Pancreas (tissue), 10 donors: ENCODE results near the gene SSR1. TPM values are rescaled to one million over a fixed set of nuclear protein-coding genes. Genes with fewer than 3 reads are reported as not detected.

ENCODE experiments used
- ATAC-seq, 4 donors: fragments of 200-7000 bp; cut with Tn5 transposase; one replicate each; pipeline versions ENCODE4 v1.8.0 to v1.9.1; 2020; ENCODE audit warnings: mild to moderate bottlenecking in 4 of 4, moderate library complexity in 4 of 4
- DNase-seq, 6 donors: peaks; one replicate each; pipeline ENCODE4 v3.0.0-alpha.2; 2020
- FAIRE-seq: peaks from 2 replicates; lab custom pipeline; 2012; peaks lifted over from hg19 to GRCh38; lab: Jason Lieb, UNC
- H3K27ac ChIP-seq, 4 donors: fragments of 200-600 bp; sonication (generic); 1 replicate in 3 of 4; 2 replicates in 1 of 4; pipeline versions ENCODE4 v1.5.0 to v1.8.0; 2020
- H3K27me3 ChIP-seq, 4 donors: fragments of 200-600 bp; one replicate each; pipeline ENCODE4 v1.8.0; 2021
- H3K36me3 ChIP-seq, 3 donors: fragments of 200-600 bp; sonication (generic) in 1 of 3; one replicate each; pipeline versions ENCODE4 v1.5.0 to v1.8.0; 2020 to 2021
- H3K4me1 ChIP-seq, 3 donors: fragments of 200-600 bp; one replicate each; pipeline ENCODE4 v1.8.0; 2021
- H3K4me3 ChIP-seq, 4 donors: fragments of 200-600 bp; sonication (generic) in 2 of 4; one replicate each; pipeline versions ENCODE4 v1.5.0 to v1.8.0; 2020 to 2021
- H3K9me3 ChIP-seq, 4 donors: fragments of 200-600 bp; one replicate each; pipeline ENCODE4 v1.8.0; 2021
- WGBS, 2 donors: extraction: QIAGEN DNeasy Blood & Tissue Kit; methylation state at CpG; one replicate each; pipeline ENCODE4 v1.1.7; 2013; 5-methylcytosine and 5-hydroxymethylcytosine counted together
- intact Hi-C, 3 donors: fragments of 100-400 bp; cut with DNase I; formaldehyde crosslinking; loops; one replicate each; pipeline versions ENCODE4 v1.11.1 to v1.14.2; 2022
- polyA plus RNA-seq, 2 donors: library from polyadenylated mRNA; stranded (reverse); fragments of 200-250 nt; gene quantifications; one replicate each; pipeline ENCODE4 v1.2.3, GENCODE V29; 2013
- total RNA-seq, 6 donors: library from RNA; stranded (reverse); fragmentation: NEBNext Ultra II Directional in 4 of 6; extraction: Animal tissue kit (Norgen Biotek cat#: 25700) in 4 of 6; gene quantifications; one replicate each; pipeline versions ENCODE4 v1.2.1 to v1.2.4, GENCODE V29; 2021 to 2023
- TF ChIP-seq, protein P1 (sequence below), 4 donors: fragments of 200-600 bp; sonication (generic) in 3 of 4; IDR thresholded peaks; one replicate each; pipeline versions ENCODE4 v1.5.0 to v1.8.0; 2021; ENCODE audit warnings: antibody characterized with exemption in 4 of 4
- donor health status: healthy with polysubstance abuse.
- donor health status: DM: no; HTN: no; CAD: no; lungs with moderate emphysema.
- donor health status: DM: no; HTN: no; CAD: no.
- donor health status: control.
- donor health status: control.
- donor health status: Bipolar disorder and iron deficiency.
- donor health status: DM: yes; HTN: yes; CAD: no.
- donor health status: DM: no; HTN: no; CAD: no.
- donor health status: DM: no; HTN: no; CAD: no.
- donor health status: DM: yes; HTN: yes; CAD: no.

The SSR1 gene
- total and polyA plus RNA-seq, 8 donors: 11.5 to 138 (median 79.6) TPM

DNA sequence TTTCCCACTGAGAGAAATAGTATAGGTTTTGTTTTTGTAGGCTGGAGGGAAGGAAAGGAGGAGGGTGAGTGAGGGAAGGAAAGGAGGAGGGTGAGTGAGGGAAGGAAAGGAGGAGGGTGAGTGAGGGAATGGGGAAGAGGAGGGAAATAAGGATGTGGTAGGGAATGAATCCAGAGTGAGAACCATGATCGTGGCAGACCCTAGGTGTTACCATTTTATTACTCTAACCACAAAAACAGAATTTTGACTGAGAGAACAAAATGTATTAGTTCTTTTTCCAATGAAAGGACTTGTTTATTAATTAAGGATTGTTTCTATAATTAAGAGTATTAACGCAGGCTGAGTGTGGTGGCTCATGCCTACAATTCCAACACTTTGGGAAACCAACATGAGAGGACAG lies 16.4 kb downstream of the SSR1 start:
- 78 to 84% methylated on average over 2 of the region's 2 CpGs for WGBS, 2 donors
- intact Hi-C loops: loop anchor here in 1 of 3 donors (10.0 kb wide), 1 partner anchor 288 kb away; no protein-coding TSS in a partner anchor
- H3K27ac ChIP-seq: no peak overlapping the region
- no peaks in the 10 kb centered on the region for H3K27me3 ChIP-seq
- H3K9me3 ChIP-seq: no peaks in the 10 kb centered on the region
- H3K4me1 ChIP-seq: peaks cover 0 to 5% (median 0%) of the 10 kb centered on the region in 3 donors
- TF ChIP-seq, protein P1, sequence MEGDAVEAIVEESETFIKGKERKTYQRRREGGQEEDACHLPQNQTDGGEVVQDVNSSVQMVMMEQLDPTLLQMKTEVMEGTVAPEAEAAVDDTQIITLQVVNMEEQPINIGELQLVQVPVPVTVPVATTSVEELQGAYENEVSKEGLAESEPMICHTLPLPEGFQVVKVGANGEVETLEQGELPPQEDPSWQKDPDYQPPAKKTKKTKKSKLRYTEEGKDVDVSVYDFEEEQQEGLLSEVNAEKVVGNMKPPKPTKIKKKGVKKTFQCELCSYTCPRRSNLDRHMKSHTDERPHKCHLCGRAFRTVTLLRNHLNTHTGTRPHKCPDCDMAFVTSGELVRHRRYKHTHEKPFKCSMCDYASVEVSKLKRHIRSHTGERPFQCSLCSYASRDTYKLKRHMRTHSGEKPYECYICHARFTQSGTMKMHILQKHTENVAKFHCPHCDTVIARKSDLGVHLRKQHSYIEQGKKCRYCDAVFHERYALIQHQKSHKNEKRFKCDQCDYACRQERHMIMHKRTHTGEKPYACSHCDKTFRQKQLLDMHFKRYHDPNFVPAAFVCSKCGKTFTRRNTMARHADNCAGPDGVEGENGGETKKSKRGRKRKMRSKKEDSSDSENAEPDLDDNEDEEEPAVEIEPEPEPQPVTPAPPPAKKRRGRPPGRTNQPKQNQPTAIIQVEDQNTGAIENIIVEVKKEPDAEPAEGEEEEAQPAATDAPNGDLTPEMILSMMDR (IDR thresholded peaks at IDR 0.05): no peak
- DNase-seq (no peak), FAIRE-seq (no peak), ATAC-seq (no peak)
- peaks cover 0 to 71% (median 33%) of the 10 kb centered on the region in 3 donors for H3K36me3 ChIP-seq
- H3K4me3 ChIP-seq: no peak overlapping the region

DNA sequence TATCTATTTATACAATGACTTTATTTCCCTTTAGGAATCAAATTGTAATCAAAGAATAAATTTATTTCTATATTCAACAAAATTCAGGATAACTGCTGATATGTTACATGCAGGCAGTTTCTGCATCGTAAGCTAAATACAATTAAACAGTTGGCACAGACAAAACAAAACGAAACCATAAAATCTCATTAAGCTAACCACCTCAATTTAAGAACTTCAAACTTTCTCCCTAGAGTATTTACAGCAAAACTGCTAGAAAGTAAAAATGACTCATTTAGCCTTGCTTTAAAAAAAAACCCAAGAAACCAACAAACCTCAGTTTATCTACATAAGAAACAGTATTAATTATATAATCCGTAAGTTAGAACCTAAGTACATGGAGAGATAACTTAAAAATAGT lies 17.1 kb downstream of the SSR1 start:
- no peaks in the 10 kb centered on the region for H3K9me3 ChIP-seq
- no peaks in the 10 kb centered on the region for H3K4me1 ChIP-seq
- H3K4me3 ChIP-seq: no peak overlapping the region
- intact Hi-C loops: loop anchor here in 1 of 3 donors (10.0 kb wide), 1 partner anchor 289 kb away; no protein-coding TSS in a partner anchor
- peaks cover 0 to 65% (median 29%) of the 10 kb centered on the region in 3 donors for H3K36me3 ChIP-seq
- TF ChIP-seq, protein P1 (IDR thresholded peaks at IDR 0.05): no peak
- FAIRE-seq (no peak), ATAC-seq (no peak), DNase-seq (no peak)
- H3K27me3 ChIP-seq: no peaks in the 10 kb centered on the region
- H3K27ac ChIP-seq: no peak overlapping the region
- WGBS, 2 donors: 89 to 94% methylated on average over 3 of the region's 3 CpGs

DNA sequence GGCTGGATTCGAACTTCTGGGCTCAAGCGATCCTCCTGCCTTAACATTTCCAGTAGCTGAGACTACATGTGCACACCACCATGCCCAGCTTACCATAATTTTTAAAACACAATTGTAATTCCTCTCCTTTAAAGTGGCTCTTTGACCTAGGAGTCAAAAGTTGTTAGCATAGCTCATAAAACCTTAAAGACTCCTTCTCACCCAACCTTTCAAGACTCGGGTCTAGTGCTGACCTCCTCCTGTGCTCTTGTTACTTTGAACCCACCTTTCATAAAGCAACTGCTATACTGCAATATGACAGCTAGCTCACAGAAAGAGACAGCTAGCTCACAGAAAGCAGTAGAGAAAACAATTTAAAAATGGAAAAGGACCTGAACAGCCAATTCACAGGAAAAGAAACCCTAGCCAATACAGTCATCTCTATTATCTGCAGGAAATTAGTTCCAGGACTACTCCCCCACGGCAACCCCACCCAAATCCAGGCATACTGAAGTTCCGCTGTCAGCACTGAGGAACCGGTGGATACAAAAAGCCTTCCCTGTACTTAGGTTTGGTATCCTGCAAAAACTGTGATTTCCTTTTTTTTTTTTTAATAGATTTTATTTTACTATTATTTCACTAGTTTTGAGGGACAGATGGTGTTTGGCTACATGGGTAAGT lies 20.3 kb downstream of the SSR1 start:
- no peak for DNase-seq
- H3K27me3 ChIP-seq: no peaks in the 10 kb centered on the region
- intact Hi-C loops: loop anchor here in 1 of 3 donors (10.0 kb wide), 1 partner anchor 292 kb away; no protein-coding TSS in a partner anchor
- no peak for ATAC-seq
- no peaks in the 10 kb centered on the region for H3K4me1 ChIP-seq
- no peak overlapping the region for H3K27ac ChIP-seq
- no peak for FAIRE-seq
- no peak overlapping the region for H3K4me3 ChIP-seq
- WGBS, 2 donors: 83 to 85% methylated on average over 6 of the region's 6 CpGs
- peaks cover 0 to 54% (median 20%) of the 10 kb centered on the region in 3 donors for H3K36me3 ChIP-seq
- TF ChIP-seq, protein P1 (IDR thresholded peaks at IDR 0.05): no peak
- H3K9me3 ChIP-seq: no peaks in the 10 kb centered on the region

DNA sequence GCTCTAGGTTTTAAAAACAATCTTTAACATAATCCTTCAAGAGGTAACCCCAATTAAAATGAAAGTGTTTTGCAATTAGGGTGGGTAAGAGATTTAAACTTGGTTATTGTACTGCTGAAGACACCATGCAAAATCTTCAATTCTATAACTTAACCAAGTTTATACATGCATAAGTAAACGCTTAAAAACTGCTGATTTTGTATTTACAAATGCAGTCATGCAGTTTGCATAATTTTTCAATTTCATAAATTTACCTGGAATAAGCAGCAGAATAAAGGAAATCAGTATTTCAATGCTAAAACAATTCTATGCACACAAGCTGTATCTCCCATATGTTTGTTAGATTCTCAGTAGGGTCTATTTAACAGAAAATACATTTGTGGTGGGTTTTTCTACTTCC lies 22.9 kb downstream of the SSR1 start:
- WGBS, 2 donors: 62 to 74% methylated on average over 1 of the region's 1 CpG
- no peak overlapping the region for H3K27ac ChIP-seq
- TF ChIP-seq, protein P1 (IDR thresholded peaks at IDR 0.05): no peak
- no peaks in the 10 kb centered on the region for H3K27me3 ChIP-seq
- no peak for ATAC-seq
- no peaks in the 10 kb centered on the region for H3K4me1 ChIP-seq
- peaks cover 0 to 46% (median 29%) of the 10 kb centered on the region in 3 donors for H3K36me3 ChIP-seq
- FAIRE-seq: no peak
- H3K4me3 ChIP-seq: no peak overlapping the region
- no peaks in the 10 kb centered on the region for H3K9me3 ChIP-seq
- intact Hi-C loops: loop anchor here in 1 of 3 donors (10.0 kb wide), 1 partner anchor 295 kb away; no protein-coding TSS in a partner anchor
- DNase-seq: no peak

DNA sequence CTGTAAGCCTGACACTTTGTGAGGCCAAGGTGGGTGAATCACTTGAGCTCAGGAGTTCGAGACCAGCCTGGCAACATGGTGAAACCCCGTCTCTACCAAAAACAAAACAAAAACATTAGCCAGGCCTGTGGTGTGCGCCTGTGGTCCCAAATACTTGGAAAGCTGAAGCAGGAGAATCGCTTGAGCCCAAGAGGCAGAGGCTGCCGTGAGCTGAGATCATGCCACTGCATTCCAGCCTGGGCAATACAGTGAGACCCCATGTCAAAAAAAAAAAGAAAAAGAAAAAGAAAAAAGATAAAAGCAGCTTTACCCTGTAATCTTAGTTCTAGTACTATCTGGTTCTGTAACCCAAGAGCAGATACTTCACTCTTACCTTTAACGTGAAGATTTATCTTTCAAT lies 27.6 kb downstream of the SSR1 start:
- H3K27ac ChIP-seq: no peak overlapping the region

More for the DNA sequence above, 27.6 kb downstream of the SSR1 start:
- Histone ChIP-seq H3K36me3 (peaks cover 0 to 19% (median 10%) of the 10 kb centered on the region in 3 donors), H3K4me3 (no peak overlapping the region), H3K4me1 (peaks cover 0 to 4% (median 0%) of the 10 kb centered on the region in 3 donors), H3K27me3 (no peaks in the 10 kb centered on the region), H3K9me3 (no peaks in the 10 kb centered on the region)
- intact Hi-C loops: loop anchor here in 2 of 3 donors (10.0 kb wide), 2 partner anchors 119 to 329 kb away; no protein-coding TSS in a partner anchor
- 88 to 95% methylated on average over 6 of the region's 6 CpGs for WGBS, 2 donors
- no peak for DNase-seq
- TF ChIP-seq, protein P1 (IDR thresholded peaks at IDR 0.05): no peak
- no peak for FAIRE-seq
- ATAC-seq: no peak
